Smooth muscle cell (in vitro differentiated cells): Measurements from ENCODE around the gene ZMAT2. TPM values are rescaled to one million over a fixed set of nuclear protein-coding genes. Genes with fewer than 3 reads are reported as not detected.
"Not testable (repeated sequence)": the region's sequence is repeated elsewhere in the genome, so short reads cannot be mapped to it uniquely, and the experiment has no call there.

Source experiments
- DNase-seq: peaks from one replicate; lab custom pipeline; 2025; ENCODE audit not compliant: unreplicated experiment; lab: John Stamatoyannopoulos, UW
- H2AFZ ChIP-seq: fragments of 200-600 bp; sonication (generic); 2 replicates; pipeline ENCODE4 v1.6.0; 2016; ENCODE audit warnings: antibody characterized with exemption, low read depth, mild to moderate bottlenecking
- H3F3A ChIP-seq: fragments of 200-600 bp; sonication (generic); 2 replicates; pipeline ENCODE4 v1.6.0; 2017; ENCODE audit warnings: antibody characterized with exemption, low read depth
- H3K27ac ChIP-seq: fragments of 200-600 bp; sonication (generic); 2 replicates; pipeline ENCODE4 v1.5.1; 2016; ENCODE audit warnings: low read depth, mild to moderate bottlenecking
- H3K27me3 ChIP-seq: fragments of 200-600 bp; sonication (generic); 2 replicates; pipeline ENCODE4 v1.6.1; 2016; ENCODE audit warnings: low read depth, mild to moderate bottlenecking
- H3K36me3 ChIP-seq: fragments of 200-600 bp; sonication (generic); 2 replicates; pipeline ENCODE4 v1.5.1; 2016; ENCODE audit warnings: low read depth
- H3K4me1 ChIP-seq: fragments of 200-600 bp; sonication (generic); 2 replicates; pipeline ENCODE4 v1.5.1; 2016; ENCODE audit warnings: low read depth
- H3K4me2 ChIP-seq: fragments of 200-600 bp; sonication (generic); 2 replicates; pipeline ENCODE4 v1.6.0; 2016; ENCODE audit warnings: mild to moderate bottlenecking
- H3K4me3 ChIP-seq: fragments of 200-600 bp; sonication (generic); 2 replicates; pipeline ENCODE4 v1.5.1; 2016; ENCODE audit warnings: mild to moderate bottlenecking
- H3K79me2 ChIP-seq: fragments of 200-600 bp; sonication (generic); 2 replicates; pipeline ENCODE4 v1.6.0; 2016; ENCODE audit warnings: low read depth, mild to moderate bottlenecking
- H3K9ac ChIP-seq: fragments of 200-600 bp; sonication (generic); 2 replicates; pipeline ENCODE4 v1.6.0; 2016; ENCODE audit warnings: low read depth
- H3K9me3 ChIP-seq: fragments of 200-600 bp; sonication (generic); replicated peaks from 2 replicates; pipeline ENCODE4 v1.5.1; 2016; ENCODE audit warnings: low read depth
- H4K20me1 ChIP-seq: fragments of 200-600 bp; sonication (generic); 2 replicates; pipeline ENCODE4 v1.6.0; 2016; ENCODE audit warnings: low read depth
- WGBS: methylation state at CpG from one replicate; pipeline ENCODE4 v1.1.7; 2016; ENCODE audit warnings: low lambda C conversion rate; 5-methylcytosine and 5-hydroxymethylcytosine counted together
- polyA plus RNA-seq: library from polyadenylated mRNA; unstranded; fragments of >200 nt; fragmentation: Nextera tagmentation; extraction: Ambion mirVana; gene quantifications from 2 replicates; pipeline ENCODE4 v1.2.1, GENCODE V29; 2016
- total RNA-seq: library from RNA; depleted of rRNA; stranded (reverse); fragments of >200 nt; gene quantifications from 2 replicates; pipeline ENCODE4 v1.2.3, GENCODE V29; 2014
- TF ChIP-seq, protein P1 (sequence below): fragments of 200-600 bp; sonication (generic); IDR thresholded peaks from 2 replicates; pipeline ENCODE4 v1.5.1; 2017; ENCODE audit warnings: borderline replicate concordance, mild to moderate bottlenecking, antibody characterized with exemption; ENCODE audit not compliant: insufficient read depth, poor library complexity, severe bottlenecking

The ZMAT2 gene, protein sequence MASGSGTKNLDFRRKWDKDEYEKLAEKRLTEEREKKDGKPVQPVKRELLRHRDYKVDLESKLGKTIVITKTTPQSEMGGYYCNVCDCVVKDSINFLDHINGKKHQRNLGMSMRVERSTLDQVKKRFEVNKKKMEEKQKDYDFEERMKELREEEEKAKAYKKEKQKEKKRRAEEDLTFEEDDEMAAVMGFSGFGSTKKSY
- total RNA-seq = 32.9 and 39.7 TPM in 2 replicates
- polyA plus RNA-seq = 34.6 and 37.2 TPM in 2 replicates

DNA sequence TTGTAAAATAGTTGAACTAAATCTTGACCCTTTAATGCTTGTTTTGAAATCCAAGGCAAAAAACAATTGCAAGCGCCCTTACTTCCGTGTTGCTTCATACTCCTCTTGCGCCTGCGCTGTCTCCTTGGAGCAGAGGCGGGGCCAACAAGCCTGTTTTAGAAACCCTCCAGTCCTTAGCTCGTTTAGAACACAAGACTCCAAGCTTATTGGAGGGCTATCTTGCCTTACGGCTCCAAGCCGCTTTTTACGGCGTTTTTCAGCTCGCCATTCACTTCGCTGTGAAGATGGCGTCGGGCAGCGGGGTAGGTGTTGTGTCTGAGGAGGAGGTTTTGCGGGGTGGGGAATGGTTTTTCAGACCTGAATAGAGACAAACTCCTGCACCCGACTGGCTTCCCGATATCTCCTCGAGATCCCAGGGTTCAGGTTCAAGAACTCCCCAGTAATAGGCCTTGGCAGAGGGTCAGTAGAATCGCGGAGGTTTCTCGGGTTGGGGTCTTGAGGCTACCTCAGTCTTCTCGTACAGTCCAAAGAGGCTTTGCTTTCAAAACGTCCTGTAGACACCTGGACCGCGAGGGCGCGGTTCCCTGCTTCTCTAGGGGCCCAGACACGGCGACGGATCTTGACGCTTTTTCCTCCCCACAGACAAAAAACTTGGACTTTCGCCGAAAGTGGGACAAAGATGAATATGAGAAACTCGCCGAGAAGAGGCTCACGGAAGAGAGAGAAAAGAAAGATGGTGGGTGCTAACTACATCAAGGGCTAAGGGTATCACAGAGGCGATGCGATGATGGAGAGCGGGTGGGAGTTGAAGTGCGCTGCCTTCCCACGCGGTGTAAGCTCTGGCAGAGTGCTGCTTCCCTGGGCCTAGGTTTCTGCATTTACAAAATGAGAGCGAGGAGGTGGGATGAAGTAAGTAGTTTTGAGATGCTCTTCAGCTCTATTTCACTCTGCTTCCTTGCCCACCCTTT is at the start of gene ZMAT2:
TSS of gene ZMAT2 (plus strand) at position 271 of the 968 bp plus-strand sequence. CDS start at position 285, 14 bp downstream.
- Histone ChIP-seq H3K36me3 (peaks cover 24% of the 10 kb centered on the region), H3K79me2 (peaks cover 22% of the 10 kb centered on the region), H3F3A (peaks cover 35% of the 10 kb centered on the region), H3K27me3 (no peaks in the 10 kb centered on the region), H3K4me1 (peaks cover 10% of the 10 kb centered on the region), H3K9ac (peak within 1 kb of the TSS; percentile 89), H4K20me1 (peaks cover 8% of the 10 kb centered on the region), H2AFZ (peak within 1 kb of the TSS; percentile 37), H3K4me3 (peak within 1 kb of the TSS; percentile 87), H3K27ac (peak within 1 kb of the TSS; percentile 52), H3K4me2 (peak within 1 kb of the TSS; percentile 89), H3K9me3 (no peaks in the 10 kb centered on the region)
- TF ChIP-seq, protein P1, sequence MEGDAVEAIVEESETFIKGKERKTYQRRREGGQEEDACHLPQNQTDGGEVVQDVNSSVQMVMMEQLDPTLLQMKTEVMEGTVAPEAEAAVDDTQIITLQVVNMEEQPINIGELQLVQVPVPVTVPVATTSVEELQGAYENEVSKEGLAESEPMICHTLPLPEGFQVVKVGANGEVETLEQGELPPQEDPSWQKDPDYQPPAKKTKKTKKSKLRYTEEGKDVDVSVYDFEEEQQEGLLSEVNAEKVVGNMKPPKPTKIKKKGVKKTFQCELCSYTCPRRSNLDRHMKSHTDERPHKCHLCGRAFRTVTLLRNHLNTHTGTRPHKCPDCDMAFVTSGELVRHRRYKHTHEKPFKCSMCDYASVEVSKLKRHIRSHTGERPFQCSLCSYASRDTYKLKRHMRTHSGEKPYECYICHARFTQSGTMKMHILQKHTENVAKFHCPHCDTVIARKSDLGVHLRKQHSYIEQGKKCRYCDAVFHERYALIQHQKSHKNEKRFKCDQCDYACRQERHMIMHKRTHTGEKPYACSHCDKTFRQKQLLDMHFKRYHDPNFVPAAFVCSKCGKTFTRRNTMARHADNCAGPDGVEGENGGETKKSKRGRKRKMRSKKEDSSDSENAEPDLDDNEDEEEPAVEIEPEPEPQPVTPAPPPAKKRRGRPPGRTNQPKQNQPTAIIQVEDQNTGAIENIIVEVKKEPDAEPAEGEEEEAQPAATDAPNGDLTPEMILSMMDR = no peak
- peak; percentile 45 for DNase-seq
- 5% methylated on average over 44 of the region's 44 CpGs for WGBS

DNA sequence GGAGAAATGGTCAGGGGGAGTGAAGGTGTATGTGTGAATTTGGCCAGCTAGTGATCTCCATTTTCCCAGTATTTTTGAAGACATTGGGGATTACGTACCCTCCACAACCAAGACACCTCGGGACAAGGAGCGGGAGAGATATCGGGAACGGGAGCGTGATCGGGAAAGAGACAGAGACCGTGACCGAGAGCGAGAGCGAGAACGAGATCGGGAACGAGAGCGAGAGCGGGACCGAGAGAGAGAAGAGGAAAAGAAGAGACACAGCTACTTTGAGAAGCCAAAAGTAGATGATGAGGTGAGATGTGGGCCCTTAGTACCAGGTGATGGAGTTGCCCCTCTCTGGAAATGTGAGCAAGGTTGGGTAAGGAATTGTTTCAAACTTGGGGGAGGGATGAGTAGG is 41.4 kb upstream of the ZMAT2 start:
- Histone ChIP-seq H3K4me3 (no peak overlapping the region), H3K4me2 (no peak overlapping the region), H3K27me3 (no peaks in the 10 kb centered on the region), H3K79me2 (no peaks in the 10 kb centered on the region), H2AFZ (no peak overlapping the region), H3K9ac (no peak overlapping the region), H3F3A (peaks cover 10% of the 10 kb centered on the region), H3K9me3 (no peaks in the 10 kb centered on the region), H4K20me1 (no peaks in the 10 kb centered on the region), H3K4me1 (no peaks in the 10 kb centered on the region), H3K36me3 (peaks cover 29% of the 10 kb centered on the region), H3K27ac (no peak overlapping the region)
- WGBS = 98% methylated on average over 17 of the region's 17 CpGs
- TF ChIP-seq, protein P1 = no peak
- DNase-seq = no peak

DNA sequence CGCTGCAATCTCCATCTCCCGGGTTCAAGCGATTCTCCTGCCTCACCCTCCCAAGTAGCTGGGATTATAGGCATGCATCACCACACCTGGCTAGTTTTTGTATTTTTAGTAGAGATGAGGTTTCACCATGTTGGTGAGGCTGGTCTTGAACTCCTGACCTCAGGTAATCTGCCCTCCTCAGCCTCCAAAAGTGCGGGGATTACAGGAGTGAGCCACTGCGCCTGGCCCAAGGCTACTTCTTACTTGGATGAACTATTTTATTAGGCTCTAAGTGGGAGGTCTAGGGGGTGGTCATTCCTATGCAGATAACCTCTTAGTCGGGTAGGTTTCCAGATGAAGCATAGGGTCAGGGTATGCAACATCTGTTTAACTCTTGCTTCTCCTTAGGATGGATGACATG is 39.9 kb upstream of the ZMAT2 start:
- H3F3A ChIP-seq, H3K4me1 ChIP-seq, H3K4me2 ChIP-seq, H3K27ac ChIP-seq, H4K20me1 ChIP-seq, H3K9me3 ChIP-seq, DNase-seq, H3K9ac ChIP-seq, H3K4me3 ChIP-seq, H3K27me3 ChIP-seq, H3K79me2 ChIP-seq, H2AFZ ChIP-seq: not testable (repeated sequence)
- WGBS = 92% methylated on average over 6 of the region's 6 CpGs
- peaks cover 17% of the 10 kb centered on the region for H3K36me3 ChIP-seq

DNA sequence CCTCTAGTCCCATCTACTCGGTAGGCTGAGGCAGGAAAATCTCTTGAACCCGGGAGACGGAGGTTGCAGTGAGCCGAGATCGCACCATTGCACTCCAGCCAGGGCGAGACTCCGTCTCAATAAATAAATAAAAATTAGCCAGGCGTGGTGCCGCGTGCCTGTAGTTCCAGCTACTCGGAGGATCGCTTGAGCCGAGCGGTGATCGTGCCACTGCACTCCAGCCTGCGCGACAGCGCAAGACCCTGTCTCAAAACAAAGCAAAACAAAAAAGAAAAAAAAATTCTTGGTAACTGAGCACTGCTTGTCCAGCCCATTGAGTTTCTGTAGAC is 36.3 kb upstream of the ZMAT2 start:
- no peak for DNase-seq
- H3K9me3 ChIP-seq = no peaks in the 10 kb centered on the region
- no peaks in the 10 kb centered on the region for H3K27me3 ChIP-seq
- H3K27ac ChIP-seq = peak overlapping the region; percentile 81
- 37% methylated on average over 18 of the region's 18 CpGs for WGBS
- H3K79me2 ChIP-seq = peaks cover 29% of the 10 kb centered on the region
- peak overlapping the region; percentile 82 for H3K4me3 ChIP-seq
- peaks cover 4% of the 10 kb centered on the region for H3K4me1 ChIP-seq
- peaks cover 10% of the 10 kb centered on the region for H3F3A ChIP-seq
- peak overlapping the region; percentile 46 for H3K9ac ChIP-seq
- H3K36me3 ChIP-seq = peaks cover 9% of the 10 kb centered on the region
- H2AFZ ChIP-seq = no peak overlapping the region
- TF ChIP-seq, protein P1 = no peak
- H3K4me2 ChIP-seq = peak overlapping the region; percentile 85
- H4K20me1 ChIP-seq = peaks cover 6% of the 10 kb centered on the region
